Hypothalamus (tissue), 51 donors: Measurements from ENCODE around the gene TBX10.
A peak's percentile ranks its signal among the peaks of the same experiment; 100 is the strongest.
"Not testable (repeated sequence)": the region's sequence is repeated elsewhere in the genome, so short reads cannot be mapped to it uniquely, and the experiment has no call there.

Source experiments
- DNase-seq, 51 donors: peaks; one replicate each; lab custom pipeline; 2025; lab: John Stamatoyannopoulos, UW

The TBX10 gene

DNA sequence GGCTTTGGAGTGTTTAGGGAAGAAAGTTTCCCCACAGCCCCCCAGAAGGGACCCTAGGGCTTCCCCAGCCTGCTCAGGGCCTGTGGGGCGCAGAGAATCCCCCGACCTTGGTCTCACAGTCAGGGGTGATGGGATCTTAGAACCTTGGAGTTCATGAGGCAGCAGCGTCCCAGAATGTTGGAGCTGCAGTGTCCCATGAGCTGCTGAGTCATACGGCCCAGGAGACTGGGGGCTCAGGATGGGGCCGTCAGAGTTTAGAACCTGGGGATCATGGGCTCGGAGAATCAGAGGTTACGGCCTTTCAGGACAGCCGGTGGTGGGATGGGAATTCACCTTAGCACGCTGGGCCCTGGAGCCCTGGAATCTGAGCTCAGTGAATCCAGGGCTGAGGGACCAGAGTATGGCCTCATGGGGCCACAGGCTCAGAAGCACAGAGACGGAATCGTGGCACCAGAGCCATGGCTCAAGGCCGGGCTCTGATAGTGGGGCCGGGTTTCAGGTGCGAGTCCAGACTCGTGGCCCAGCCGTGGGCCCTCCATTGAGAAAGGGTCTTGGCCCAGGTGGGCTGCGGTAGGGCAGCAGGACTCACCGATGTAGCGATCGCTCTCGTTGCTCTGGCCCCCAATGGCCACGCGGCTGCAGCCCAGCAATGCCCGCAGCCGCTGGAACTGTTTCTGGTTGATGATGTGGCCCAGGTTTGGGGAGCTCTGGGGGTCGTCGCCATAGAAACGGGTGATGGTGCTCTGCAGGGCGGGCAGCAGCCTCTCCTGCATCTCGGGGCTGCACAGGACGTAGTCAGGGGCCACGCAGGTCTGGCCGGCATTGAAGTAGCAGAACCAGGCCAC lies 25.4 kb upstream of the TBX10 start:
- no peak for DNase-seq

DNA sequence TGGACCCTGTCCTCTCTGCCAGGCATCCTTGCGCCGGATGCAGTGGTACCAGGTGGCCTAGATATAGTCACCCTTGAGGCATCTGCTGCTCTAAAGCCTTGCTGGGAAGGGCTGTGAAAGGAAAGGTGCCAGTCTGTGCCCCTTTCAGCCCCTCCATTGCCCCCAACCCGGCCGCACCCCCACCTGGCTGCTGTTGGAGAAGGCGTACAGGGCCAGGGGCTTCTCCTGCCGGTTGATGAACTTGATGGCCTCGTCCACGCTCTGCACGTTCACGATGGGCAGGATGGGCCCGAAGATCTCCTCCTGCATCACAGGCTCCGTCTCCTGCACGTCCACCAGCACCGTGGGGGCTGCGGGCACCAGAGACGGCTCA lies 24.6 kb upstream of the TBX10 start:
- DNase-seq: no peak

DNA sequence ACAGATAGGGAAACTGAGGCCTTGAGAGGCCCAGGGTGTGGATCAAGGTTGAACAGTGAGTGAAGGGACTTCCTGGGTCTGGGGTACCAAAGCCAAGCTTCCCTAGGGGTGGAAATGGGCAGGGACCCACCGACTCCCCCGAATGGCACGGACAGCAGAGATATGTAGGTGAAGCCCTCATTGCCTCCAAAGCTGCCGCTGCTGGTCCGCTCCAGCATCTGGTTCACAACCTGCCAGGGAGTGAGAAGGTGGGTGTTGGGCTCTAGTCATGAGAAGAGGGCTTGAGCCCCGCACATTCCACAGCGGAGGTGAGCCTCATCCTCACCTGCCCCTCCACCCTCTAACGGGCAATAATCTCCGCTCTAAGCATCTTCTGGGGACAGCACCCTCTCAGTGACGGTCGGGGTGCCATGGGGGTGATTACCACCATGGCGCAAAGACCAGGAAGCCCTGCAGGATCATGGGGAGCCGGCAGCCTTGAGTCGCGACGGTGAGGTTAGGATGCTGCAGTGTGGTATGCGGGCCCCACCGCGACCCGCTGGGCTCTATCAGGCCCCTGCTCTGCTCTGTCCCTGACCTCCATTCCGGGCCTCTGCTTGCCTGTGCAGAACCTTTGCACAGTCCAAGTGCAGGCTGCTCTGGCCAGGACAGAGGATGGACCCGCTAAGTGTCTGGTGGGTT lies 24.1 kb upstream of the TBX10 start:
- DNase-seq: no peak

- no peak for DNase-seq
Observed at GRCh38 chr11:67662835-67663531, 23.4 kb upstream of the TBX10 start.

GRCh38 chr11:67662142-67662834 lies 22.7 kb upstream of the TBX10 start:
- DNase-seq: no peak

GRCh38 chr11:67660752-67661151 lies 21.2 kb upstream of the TBX10 start:
- not testable (repeated sequence) for DNase-seq

DNA sequence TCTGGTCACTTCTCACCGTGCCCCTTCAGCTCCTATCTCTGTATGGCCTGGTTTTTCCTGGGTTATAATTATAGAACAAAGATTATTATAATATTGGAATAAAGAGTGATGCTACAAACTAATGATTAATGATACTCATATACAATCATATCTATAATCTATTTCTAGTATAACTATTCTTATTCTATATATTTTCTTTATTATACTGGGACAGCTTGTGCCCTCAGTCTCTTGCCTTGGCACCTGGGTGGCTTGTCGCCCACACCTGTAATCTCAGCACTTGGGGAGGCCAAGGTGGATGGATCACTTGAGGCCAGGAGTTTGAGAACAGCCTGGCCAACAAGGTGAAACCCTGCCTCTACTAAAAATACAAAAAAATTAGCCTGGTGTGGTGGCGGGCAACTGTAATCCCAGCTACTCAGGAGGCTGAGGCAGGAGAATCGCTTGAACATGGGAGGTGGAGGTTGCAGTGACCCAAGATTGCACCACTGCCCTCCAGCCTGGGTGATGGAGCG lies 20.1 kb upstream of the TBX10 start:
- not testable (repeated sequence) for DNase-seq

- DNase-seq: no peak
Observed at GRCh38 chr11:67657300-67657699, 17.7 kb upstream of the TBX10 start.

DNA sequence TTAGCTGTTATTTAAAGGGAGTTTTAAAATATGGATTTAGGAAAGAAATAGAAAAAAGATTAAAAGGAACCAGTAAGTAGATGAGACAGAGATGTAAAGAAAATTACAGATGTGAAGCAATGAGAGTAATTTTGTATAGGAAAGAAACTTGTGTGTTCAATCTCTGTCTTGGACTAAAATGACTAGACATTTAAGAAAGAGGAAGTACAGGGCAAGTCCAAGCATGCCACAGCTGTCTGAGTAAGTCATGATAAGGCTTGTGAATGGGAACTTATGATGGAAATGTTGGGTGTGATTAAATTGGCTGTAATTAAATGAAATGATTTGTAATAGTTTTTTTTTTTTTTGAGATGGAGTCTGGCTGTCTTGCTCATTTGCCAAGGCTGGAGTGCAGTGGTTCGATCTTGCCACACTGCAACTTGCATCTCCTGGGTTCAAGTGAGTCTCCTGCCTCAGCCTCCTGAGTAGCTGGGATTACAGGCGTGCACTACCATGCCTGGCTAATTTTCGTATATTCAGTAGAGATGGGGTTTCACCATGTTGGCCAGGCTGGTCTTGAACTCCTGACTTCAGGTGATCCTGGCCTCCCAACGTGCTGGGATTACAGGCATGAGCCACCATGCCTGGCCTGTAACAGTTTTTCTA lies 16.8 kb upstream of the TBX10 start:
- no peak for DNase-seq

DNA sequence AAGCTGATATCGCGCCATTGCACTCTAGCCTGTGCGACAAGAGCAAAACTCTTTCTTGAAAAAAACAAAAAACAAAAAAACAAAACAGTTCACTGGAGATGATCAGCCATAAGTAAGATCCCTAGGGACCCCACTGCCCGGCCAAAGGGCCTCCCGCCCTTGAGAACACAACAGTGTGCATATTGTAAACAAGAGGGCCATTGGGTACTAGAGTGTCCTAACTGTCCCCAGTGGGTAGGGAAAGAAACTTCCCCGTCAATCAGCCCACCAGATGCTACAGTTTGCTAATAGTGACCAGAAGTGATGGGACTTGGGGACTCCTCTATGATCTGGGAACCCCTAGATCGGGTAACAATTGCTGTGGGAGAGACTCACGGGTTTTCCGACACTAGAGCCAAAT lies 14.7 kb upstream of the TBX10 start:
- DNase-seq: no peak

DNA sequence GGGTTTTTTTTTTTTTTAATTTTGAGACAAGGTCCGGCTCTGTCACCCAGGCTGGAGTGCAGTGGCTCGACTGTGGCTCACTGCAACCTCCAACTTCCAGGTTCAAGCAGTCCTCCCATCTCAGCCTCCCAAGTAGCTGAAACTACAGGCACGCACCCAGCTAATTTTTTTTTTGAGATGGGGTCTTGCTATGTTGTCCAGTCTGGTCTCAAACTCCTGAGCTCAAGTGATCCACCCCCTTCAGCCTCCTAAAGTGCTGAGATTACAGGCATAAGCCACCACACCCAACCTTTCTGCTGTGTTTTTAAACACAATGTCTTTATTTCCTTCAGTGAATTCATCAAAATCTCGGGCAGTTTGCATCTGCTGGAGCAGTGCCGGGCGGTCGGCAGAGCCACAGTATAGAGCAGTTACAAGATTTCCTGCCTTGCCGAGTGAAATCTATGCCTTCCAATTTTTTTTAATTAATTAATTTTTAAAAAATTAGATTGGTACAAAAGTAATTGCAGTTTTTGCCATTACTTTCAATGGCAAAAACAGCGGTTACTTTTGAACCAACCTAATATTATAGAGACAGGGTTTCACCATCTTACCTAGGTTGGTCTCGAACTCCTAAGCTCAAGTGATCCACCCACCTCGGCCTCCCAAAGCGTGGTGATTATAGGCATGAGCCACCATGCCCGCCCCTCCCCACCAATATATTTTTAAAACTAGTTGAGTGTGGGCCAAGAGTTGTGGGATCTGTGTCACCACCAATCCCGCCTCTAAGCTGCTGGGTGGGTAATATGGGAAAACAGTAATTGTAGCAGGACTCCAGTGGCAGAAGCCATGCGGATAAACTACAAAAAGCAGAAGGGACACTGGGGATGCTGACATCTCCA lies 13.6 kb upstream of the TBX10 start:
- DNase-seq: no peak

DNA sequence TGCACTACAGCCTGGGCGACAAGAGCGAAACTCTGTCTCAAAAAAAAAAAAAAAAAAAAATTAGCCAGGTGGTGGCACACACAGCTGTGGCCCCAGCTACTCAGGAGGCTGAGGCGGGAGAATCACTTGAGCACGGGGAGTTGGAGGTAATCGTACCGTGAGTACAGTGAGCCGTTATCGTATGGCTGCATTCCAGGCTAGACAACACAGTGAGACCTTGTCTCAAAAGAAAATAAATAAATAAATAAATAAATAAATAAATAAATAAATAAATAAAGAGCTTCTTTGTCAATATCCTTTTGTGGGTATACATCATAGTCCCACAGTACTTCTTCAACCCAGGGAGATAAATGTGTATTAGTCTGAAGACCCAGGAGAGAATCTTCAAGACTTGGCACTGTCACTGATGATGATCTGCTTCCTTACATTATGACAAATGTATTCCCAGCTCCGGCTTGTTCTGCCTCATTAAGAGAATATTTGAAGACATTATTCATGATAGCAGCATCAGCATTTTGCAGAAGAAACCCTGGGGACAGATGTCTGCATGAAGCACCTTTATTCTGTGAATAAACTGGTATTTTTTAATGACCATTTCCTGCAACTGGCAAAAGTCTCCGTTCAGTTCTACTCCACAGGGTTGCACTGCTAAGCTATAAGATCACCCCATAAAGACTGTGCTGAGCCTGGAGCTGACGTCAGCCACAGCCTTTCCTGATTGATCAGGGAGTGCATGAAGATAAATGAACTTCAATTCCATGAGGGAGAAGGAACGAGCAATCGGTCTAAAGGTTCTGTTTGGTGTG lies 12.6 kb upstream of the TBX10 start:
- no peak for DNase-seq

GRCh38 chr11:67649634-67650510 lies 10.3 kb upstream of the TBX10 start:
- DNase-seq: no peak

DNA sequence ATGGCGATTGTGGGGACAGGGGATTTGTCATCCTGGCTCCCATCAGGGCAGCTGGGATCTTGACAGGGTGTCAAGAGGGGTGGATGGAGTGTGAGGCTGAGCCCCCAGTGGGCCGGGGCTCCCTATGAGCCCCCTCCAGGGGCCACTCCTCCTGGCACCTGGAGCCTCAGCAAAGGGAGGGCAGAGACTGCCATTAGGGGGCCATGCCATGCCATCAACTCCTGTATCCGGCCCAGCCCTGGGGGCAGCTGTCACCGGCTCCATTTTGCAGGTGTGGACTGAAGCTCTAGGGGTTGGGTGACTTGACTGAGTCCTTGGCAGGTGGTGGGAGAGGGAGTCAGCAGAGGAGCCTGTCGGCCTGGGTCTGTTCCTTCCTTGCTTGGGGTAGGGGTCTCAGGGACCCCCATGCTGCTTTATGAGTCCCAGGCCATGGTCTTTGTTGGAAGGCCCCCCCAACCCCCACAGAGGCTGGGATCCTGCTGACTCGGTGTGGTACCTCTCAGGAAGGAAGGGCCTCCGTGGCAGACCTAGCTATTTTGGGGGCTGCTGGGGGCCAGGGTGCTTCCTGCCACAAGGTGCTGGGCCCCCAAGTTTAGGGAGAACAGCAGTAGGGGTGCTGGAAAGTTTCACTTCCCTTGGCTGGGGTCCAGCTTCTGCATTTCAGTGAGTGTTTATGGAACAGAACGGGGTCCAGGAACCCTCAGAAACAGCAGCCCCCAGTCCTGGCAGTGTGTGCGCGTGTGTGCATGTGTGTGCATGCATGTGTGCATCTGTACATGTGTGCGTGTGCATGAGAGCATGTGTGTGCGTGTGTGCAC lies 9.4 kb upstream of the TBX10 start:
- peak in 8 of 51 donors; percentile 7 to 28 (median 18) for DNase-seq

- peak in 1 of 51 donors; percentile 11 for DNase-seq
Observed at GRCh38 chr11:67648140-67648795, 8.7 kb upstream of the TBX10 start.

GRCh38 chr11:67647471-67647870 lies 7.9 kb upstream of the TBX10 start:
- DNase-seq: no peak
